Stimulated activated CD8-positive, alpha-beta memory T cell treated with anti-CD3 and anti-CD28 coated beads, Interleukin-15, amount 100 ng/mL, for 4 hours (primary cell): ENCODE data around the gene ACACA.

Source experiments
- DNase-seq, 2 donors: peaks; one replicate each; pipeline ENCODE4 v3.0.0-alpha.2; 2020; ENCODE audit warnings: low read depth in 2 of 2

ACACA gene

DNA sequence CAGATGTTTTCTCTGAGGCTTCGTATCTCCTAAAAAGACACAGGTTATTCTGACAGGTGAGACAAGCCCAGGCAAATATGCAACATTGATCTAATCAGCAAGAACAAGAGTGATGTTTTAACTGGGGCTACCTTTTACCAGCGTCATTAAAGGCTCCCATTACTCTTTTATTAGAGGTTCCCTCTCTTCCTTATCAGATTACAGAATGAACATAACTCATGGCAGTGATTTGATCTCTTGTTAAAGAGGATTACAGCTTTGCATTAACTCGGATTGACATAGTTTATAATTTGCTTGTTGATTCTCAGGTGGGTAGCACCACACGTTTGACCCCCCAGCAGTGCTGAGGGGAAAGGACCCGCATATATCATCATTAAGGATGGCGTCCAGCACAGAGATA lies 367.4 kb downstream of the ACACA start:
- no peak for DNase-seq

- DNase-seq, result no peak
These were observed 369.0 kb downstream of the ACACA start for GRCh38 chr17:37037590-37038155.
